Prostate gland (tissue), 2 donors: ENCODE measurements around the gene OR2V2.
"Not testable (repeated sequence)": the region's sequence is repeated elsewhere in the genome, so short reads cannot be mapped to it uniquely, and the experiment has no call there.

Source experiments
- POLR2A ChIP-seq: fragments of 450-650 bp; IDR thresholded peaks from one replicate; pipeline ENCODE4 v1.6.1; 2016; ENCODE audit warnings: antibody characterized with exemption, mild to moderate bottlenecking
- POLR2AphosphoS5 ChIP-seq: sonication (generic); formaldehyde crosslinking; IDR thresholded peaks from one replicate; pipeline ENCODE4 v1.6.1; 2017; ENCODE audit warnings: antibody characterized with exemption
- TF ChIP-seq, protein P1 (sequence below), 4 experiments: fragments of 200-600 bp in 2 of 4; fragments of 450-650 bp in 2 of 4; sonication (generic) in 2 of 4; IDR thresholded peaks; 1 replicate in 3 of 4; 2 replicates in 1 of 4; pipeline ENCODE4 v1.5.1; 2016 to 2019; ENCODE audit warnings: antibody characterized with exemption in 4 of 4, mild to moderate bottlenecking in 2 of 4, moderate library complexity in 2 of 4

DNA sequence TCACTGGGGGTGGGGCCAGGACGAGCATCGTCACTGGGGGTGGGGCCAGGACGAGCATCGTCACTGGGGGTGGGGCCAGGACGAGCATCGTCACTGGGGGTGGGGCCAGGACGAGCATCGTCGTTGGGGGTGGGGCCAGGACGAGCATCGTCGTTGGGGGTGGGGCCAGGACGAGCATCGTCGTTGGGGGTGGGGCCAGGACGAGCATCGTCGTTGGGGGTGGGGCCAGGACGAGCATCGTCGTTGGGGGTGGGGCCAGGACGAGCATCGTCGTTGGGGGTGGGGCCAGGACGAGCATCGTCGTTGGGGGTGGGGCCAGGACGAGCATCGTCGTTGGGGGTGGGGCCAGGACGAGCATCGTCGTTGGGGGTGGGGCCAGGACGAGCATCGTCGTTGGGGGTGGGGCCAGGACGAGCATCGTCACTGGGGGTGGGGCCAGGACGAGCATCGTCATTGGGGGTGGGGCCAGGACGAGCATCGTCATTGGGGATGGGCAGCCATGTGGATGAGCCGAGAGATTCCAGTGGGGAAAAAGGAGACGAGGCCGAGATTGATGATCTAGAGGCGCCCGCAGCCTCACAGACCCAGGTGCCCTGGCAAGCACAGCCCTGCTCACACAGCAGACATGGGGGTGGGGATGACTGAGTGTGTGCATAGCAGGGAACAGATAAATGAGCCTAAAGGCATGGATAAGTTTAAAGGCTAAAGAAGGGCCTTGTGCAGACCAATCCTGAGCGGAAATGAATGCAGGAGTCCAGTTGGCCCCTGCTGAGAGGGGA lies 13.6 kb downstream of the OR2V2 start:
- TF ChIP-seq POLR2A, POLR2AphosphoS5: not testable (repeated sequence)
- TF ChIP-seq, protein P1, sequence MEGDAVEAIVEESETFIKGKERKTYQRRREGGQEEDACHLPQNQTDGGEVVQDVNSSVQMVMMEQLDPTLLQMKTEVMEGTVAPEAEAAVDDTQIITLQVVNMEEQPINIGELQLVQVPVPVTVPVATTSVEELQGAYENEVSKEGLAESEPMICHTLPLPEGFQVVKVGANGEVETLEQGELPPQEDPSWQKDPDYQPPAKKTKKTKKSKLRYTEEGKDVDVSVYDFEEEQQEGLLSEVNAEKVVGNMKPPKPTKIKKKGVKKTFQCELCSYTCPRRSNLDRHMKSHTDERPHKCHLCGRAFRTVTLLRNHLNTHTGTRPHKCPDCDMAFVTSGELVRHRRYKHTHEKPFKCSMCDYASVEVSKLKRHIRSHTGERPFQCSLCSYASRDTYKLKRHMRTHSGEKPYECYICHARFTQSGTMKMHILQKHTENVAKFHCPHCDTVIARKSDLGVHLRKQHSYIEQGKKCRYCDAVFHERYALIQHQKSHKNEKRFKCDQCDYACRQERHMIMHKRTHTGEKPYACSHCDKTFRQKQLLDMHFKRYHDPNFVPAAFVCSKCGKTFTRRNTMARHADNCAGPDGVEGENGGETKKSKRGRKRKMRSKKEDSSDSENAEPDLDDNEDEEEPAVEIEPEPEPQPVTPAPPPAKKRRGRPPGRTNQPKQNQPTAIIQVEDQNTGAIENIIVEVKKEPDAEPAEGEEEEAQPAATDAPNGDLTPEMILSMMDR (IDR thresholded peaks at IDR 0.05) = not testable (repeated sequence)
